CD4-positive, alpha-beta T cell treated with Interferon gamma for 1 hour (primary cell): ENCODE measurements around the gene WWC2.
"Not testable (repeated sequence)": the region's sequence is repeated elsewhere in the genome, so short reads cannot be mapped to it uniquely, and the experiment has no call there.

Experiments used
- DNase-seq: peaks from one replicate; pipeline ENCODE4 v3.0.0-alpha.2; 2020

WWC2 gene

GRCh38 chr4:183312841-183313240 is 213.8 kb downstream of the WWC2 start:
- no peak for DNase-seq

GRCh38 chr4:183314336-183314735 is 215.3 kb downstream of the WWC2 start:
- no peak for DNase-seq

GRCh38 chr4:183314806-183315205 is 215.7 kb downstream of the WWC2 start:
- DNase-seq, result no peak

GRCh38 chr4:183318656-183319055 is 219.6 kb downstream of the WWC2 start:
- no peak for DNase-seq

- no peak for DNase-seq
These were observed 221.4 kb downstream of the WWC2 start, which contains the start of gene CLDN22 for GRCh38 chr4:183320211-183321059. TSS of gene CLDN22 (minus strand) at chr4:183320276. CDS start at chr4:183320218, 58 bp downstream.

- no peak for DNase-seq
These were observed 222.0 kb downstream of the WWC2 start for GRCh38 chr4:183321079-183321478.

GRCh38 chr4:183321516-183321915 is 222.5 kb downstream of the WWC2 start:
- no peak for DNase-seq

- no peak for DNase-seq
These were observed 223.3 kb downstream of the WWC2 start, which contains the start of gene CLDN24 for GRCh38 chr4:183322326-183322725. TSS of gene CLDN24 (minus strand) at chr4:183322426. CDS start at chr4:183322426, 0 bp downstream.

GRCh38 chr4:183323295-183323694 is 224.2 kb downstream of the WWC2 start:
- no peak for DNase-seq

- not testable (repeated sequence) for DNase-seq
These were observed 225.0 kb downstream of the WWC2 start for GRCh38 chr4:183324056-183324455.

GRCh38 chr4:183324619-183325018 is 225.6 kb downstream of the WWC2 start:
- no peak for DNase-seq

- not testable (repeated sequence) for DNase-seq
These were observed 227.3 kb downstream of the WWC2 start for GRCh38 chr4:183326387-183326786.

- DNase-seq, result no peak
These were observed 227.8 kb downstream of the WWC2 start for GRCh38 chr4:183326853-183327252.

- DNase-seq, result no peak
These were observed 228.8 kb downstream of the WWC2 start for GRCh38 chr4:183327827-183328226.

- no peak for DNase-seq
These were observed 229.8 kb downstream of the WWC2 start for GRCh38 chr4:183328832-183329231.

GRCh38 chr4:183329244-183329643 is 230.2 kb downstream of the WWC2 start:
- DNase-seq, result no peak

- DNase-seq, result no peak
These were observed 231.1 kb downstream of the WWC2 start for GRCh38 chr4:183329954-183330742.

- DNase-seq, result no peak
These were observed 231.8 kb downstream of the WWC2 start for GRCh38 chr4:183330841-183331240.

GRCh38 chr4:183332447-183332846 is 233.4 kb downstream of the WWC2 start:
- no peak for DNase-seq

- DNase-seq, result no peak
These were observed 234.1 kb downstream of the WWC2 start for GRCh38 chr4:183333202-183333601.

GRCh38 chr4:183333983-183334382 is 234.9 kb downstream of the WWC2 start:
- no peak for DNase-seq

- no peak for DNase-seq
These were observed 236.4 kb downstream of the WWC2 start for GRCh38 chr4:183335369-183335940.

GRCh38 chr4:183337349-183337748 is 238.3 kb downstream of the WWC2 start:
- DNase-seq, result no peak
